SK-N-SH (cell line): ENCODE results near the gene A1CF. TPM values are rescaled to one million over a fixed set of nuclear protein-coding genes. Genes with fewer than 3 reads are reported as not detected.
"Not testable (repeated sequence)": the region's sequence is repeated elsewhere in the genome, so short reads cannot be mapped to it uniquely, and the experiment has no call there.

Experiments used
- CTCF ChIA-PET: fragments of 300-600, 350-600 bp; formaldehyde crosslinking; extraction: SDS; loops from one replicate; lab custom pipeline; 2021; lab: Yijun Ruan, JAX
- POLR2A ChIA-PET: fragments of 350-600 bp; sonication (Branson Sonifier 250); formaldehyde crosslinking; extraction: SDS; loops from one replicate; lab custom pipeline; 2020; ENCODE audit warnings: antibody characterized with exemption, inconsistent platforms; lab: Yijun Ruan, JAX
- DNase-seq: peaks from one replicate; pipeline ENCODE4 v3.0.0; 2012
- H2AFZ ChIP-seq: fragments of 200-600 bp; sonication (generic); 2 replicates; pipeline ENCODE4 v1.8.1; 2016; ENCODE audit warnings: antibody characterized with exemption, mild to moderate bottlenecking, low read depth
- H3F3A ChIP-seq: fragments of 200-600 bp; sonication (generic); replicated peaks from 2 replicates; pipeline ENCODE3; 2016; ENCODE audit warnings: antibody characterized with exemption, mild to moderate bottlenecking; ENCODE audit not compliant: insufficient read depth
- H3K27ac ChIP-seq, 2 experiments: fragments of 200-500 bp in 1 of 2; fragments of 200-600 bp in 1 of 2; sonication (Bioruptor generic) in 1 of 2; sonication (generic), shearing (Covaris generic) in 1 of 2; 2 replicates each; pipeline versions ENCODE4 v1.5.1 to v1.6.1; 2014 to 2016; ENCODE audit warnings: low read depth in 2 of 2, inconsistent platforms in 1 of 2, low read length in 1 of 2, mild to moderate bottlenecking in 1 of 2, mixed read lengths in 1 of 2
- H3K27me3 ChIP-seq: fragments of 200-600 bp; sonication (generic), shearing (Covaris generic); 2 replicates; pipeline ENCODE4 v1.6.1; 2016; ENCODE audit warnings: mixed run types; ENCODE audit not compliant: insufficient read depth
- H3K36me3 ChIP-seq, 2 experiments: fragments of 200-500 bp in 1 of 2; fragments of 200-600 bp in 1 of 2; sonication (Bioruptor generic) in 1 of 2; sonication (generic) in 1 of 2; replicated peaks in 1 of 2; 2 replicates each; pipeline versions ENCODE3 to v1.5.1; 2014 to 2016; ENCODE audit warnings: low read length in 1 of 2, mild to moderate bottlenecking in 1 of 2; ENCODE audit not compliant: insufficient read depth in 2 of 2, control insufficient read depth in 1 of 2
- H3K4me1 ChIP-seq, 2 experiments: fragments of 200-500 bp in 1 of 2; fragments of 200-600 bp in 1 of 2; sonication (Bioruptor generic) in 1 of 2; sonication (generic), shearing (Covaris generic) in 1 of 2; 2 replicates each; pipeline versions ENCODE4 v1.5.1 to v1.6.1; 2014 to 2016; ENCODE audit warnings: low read depth in 1 of 2, low read length in 1 of 2, mixed run types in 1 of 2; ENCODE audit not compliant: insufficient read depth in 2 of 2, control insufficient read depth in 1 of 2
- H3K4me2 ChIP-seq: fragments of 200-600 bp; sonication (generic), shearing (Covaris generic); 2 replicates; pipeline ENCODE4 v1.6.1; 2017; ENCODE audit warnings: mixed run types
- H3K4me3 ChIP-seq, 2 experiments: fragments of 200-500 bp in 1 of 2; fragments of 200-600 bp in 1 of 2; sonication (Bioruptor generic) in 1 of 2; sonication (generic), shearing (Covaris generic) in 1 of 2; 2 replicates each; pipeline versions ENCODE4 v1.5.1 to v1.8.1; 2014 to 2016; ENCODE audit warnings: low read depth in 2 of 2, inconsistent platforms in 1 of 2, low read length in 1 of 2, mild to moderate bottlenecking in 1 of 2, mixed read lengths in 1 of 2, moderate library complexity in 1 of 2
- H3K79me2 ChIP-seq: fragments of 200-600 bp; sonication (generic); 2 replicates; pipeline ENCODE4 v1.8.1; 2017; ENCODE audit warnings: mild to moderate bottlenecking; ENCODE audit not compliant: insufficient read depth
- H3K9ac ChIP-seq: fragments of 200-600 bp; sonication (generic); 2 replicates; pipeline ENCODE4 v1.6.1; 2017; ENCODE audit warnings: mixed run types
- H3K9me2 ChIP-seq: fragments of 200-600 bp; sonication (generic); 2 replicates; pipeline ENCODE4 v1.6.1; 2017; ENCODE audit warnings: mixed run types
- H3K9me3 ChIP-seq: fragments of 200-600 bp; sonication (generic); 2 replicates; pipeline ENCODE4 v1.6.1; 2017; ENCODE audit warnings: mixed run types, mild to moderate bottlenecking, moderate library complexity
- H4K20me1 ChIP-seq: fragments of 200-600 bp; sonication (generic); 2 replicates; pipeline ENCODE4 v1.6.1; 2017; ENCODE audit warnings: mild to moderate bottlenecking, mixed run types; ENCODE audit not compliant: insufficient read depth
- FOSL2 ChIP-seq: IDR thresholded peaks from 2 replicates; pipeline ENCODE4 v1.4.0; 2012; ENCODE audit warnings: low read depth, mild to moderate bottlenecking, moderate library complexity, borderline replicate concordance
- FOXM1 ChIP-seq: IDR thresholded peaks from 2 replicates; pipeline ENCODE4 v1.4.0; 2012; ENCODE audit warnings: low read depth, mild to moderate bottlenecking
- GATA2 ChIP-seq: sonication (generic); formaldehyde crosslinking; IDR thresholded peaks from 2 replicates; pipeline ENCODE4 v1.5.0; 2020; ENCODE audit warnings: mild to moderate bottlenecking, missing genetic modification reagents
- MAX ChIP-seq: IDR thresholded peaks from 2 replicates; pipeline ENCODE4 v1.4.0; 2012; ENCODE audit warnings: low read depth
- MEF2A ChIP-seq: IDR thresholded peaks from 2 replicates; pipeline ENCODE4 v1.4.0; 2012; ENCODE audit warnings: low read depth, borderline replicate concordance
- MXI1 ChIP-seq: IDR thresholded peaks from 2 replicates; pipeline ENCODE4 v1.6.1; 2012; ENCODE audit warnings: mild to moderate bottlenecking, low read depth, low read length, improper control_type of control experiment
- NRF1 ChIP-seq: IDR thresholded peaks from 2 replicates; pipeline ENCODE4 v1.6.1; 2012; ENCODE audit warnings: low read depth, mild to moderate bottlenecking, low read length
- RAD21 ChIP-seq: IDR thresholded peaks from 2 replicates; pipeline ENCODE4 v1.6.1; 2012; ENCODE audit warnings: mild to moderate bottlenecking, low read length
- RFX5 ChIP-seq: IDR thresholded peaks from 2 replicates; pipeline ENCODE4 v1.6.1; 2012; ENCODE audit warnings: mild to moderate bottlenecking, improper control_type of control experiment, low read length
- SIN3A ChIP-seq: IDR thresholded peaks from 2 replicates; pipeline ENCODE4 v1.6.1; 2012; ENCODE audit warnings: low read depth, mild to moderate bottlenecking, low read length, moderate library complexity, borderline replicate concordance
- SMC3 ChIP-seq: IDR thresholded peaks from 2 replicates; pipeline ENCODE4 v1.6.1; 2012; ENCODE audit warnings: low read depth, low read length, improper control_type of control experiment
- TEAD4 ChIP-seq: IDR thresholded peaks from 2 replicates; pipeline ENCODE4 v1.4.0; 2012; ENCODE audit warnings: mild to moderate bottlenecking, borderline replicate concordance; ENCODE audit not compliant: insufficient read depth
- YY1 ChIP-seq: IDR thresholded peaks from 2 replicates; pipeline ENCODE4 v1.4.0; 2012; ENCODE audit warnings: low read depth, mild to moderate bottlenecking
- ZBTB33 ChIP-seq: IDR thresholded peaks from 2 replicates; pipeline ENCODE4 v1.4.0; 2012; ENCODE audit warnings: low read depth, borderline replicate concordance
- WGBS: methylation state at CpG from one replicate; pipeline ENCODE4 v1.1.6; 2017; ENCODE audit warnings: low lambda C conversion rate; 5-methylcytosine and 5-hydroxymethylcytosine counted together
- polyA plus RNA-seq, 3 experiments: library from polyadenylated mRNA; depleted of rRNA; stranded (reverse); fragments of >200 nt; gene quantifications; 2 replicates each; pipeline ENCODE4 v1.2.3, GENCODE V29; 2012
- TF ChIP-seq, protein P1 (sequence below): IDR thresholded peaks from 2 replicates; pipeline ENCODE4; 2012
- TF ChIP-seq, protein P2 (sequence below): IDR thresholded peaks from 2 replicates; pipeline ENCODE4 v1.4.0; 2012; ENCODE audit warnings: low read depth, borderline replicate concordance

Gene A1CF
- polyA plus RNA-seq, 1 of the 3 experiments (the other 2 are of a cell fraction) = not detected

- TF ChIP-seq MAX (no peak), MXI1 (no peak), RAD21 (no peak), ZBTB33 (no peak)
Observed at GRCh38 chr10:50909334-50910014, 24.0 kb upstream of the A1CF start (continued).

DNA sequence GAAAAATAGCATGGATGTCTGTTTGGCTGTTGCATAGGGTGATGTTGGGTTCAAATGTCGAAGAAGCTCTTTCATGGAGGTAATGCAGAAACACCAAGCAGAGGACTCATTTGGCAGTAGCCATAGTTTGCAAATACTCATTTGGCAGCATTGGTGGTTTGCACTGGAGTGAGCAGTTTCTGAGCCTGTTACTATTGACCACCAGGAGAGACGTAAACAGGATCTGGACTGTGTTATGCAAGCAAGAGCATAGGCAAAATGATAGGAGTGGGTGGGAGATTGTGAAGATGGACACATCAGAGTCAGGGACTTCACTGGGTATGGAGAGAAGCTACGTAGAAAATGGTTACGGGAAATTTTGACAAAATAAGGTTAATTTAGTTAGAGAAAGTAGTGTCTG is 22.9 kb upstream of the A1CF start:
- no peak overlapping the region for H3K4me3 ChIP-seq
- H4K20me1 ChIP-seq = no peaks in the 10 kb centered on the region
- TF ChIP-seq YY1 = no peak
- TF ChIP-seq NRF1 = no peak
- no peak for TF ChIP-seq RFX5
- TF ChIP-seq, protein P1, sequence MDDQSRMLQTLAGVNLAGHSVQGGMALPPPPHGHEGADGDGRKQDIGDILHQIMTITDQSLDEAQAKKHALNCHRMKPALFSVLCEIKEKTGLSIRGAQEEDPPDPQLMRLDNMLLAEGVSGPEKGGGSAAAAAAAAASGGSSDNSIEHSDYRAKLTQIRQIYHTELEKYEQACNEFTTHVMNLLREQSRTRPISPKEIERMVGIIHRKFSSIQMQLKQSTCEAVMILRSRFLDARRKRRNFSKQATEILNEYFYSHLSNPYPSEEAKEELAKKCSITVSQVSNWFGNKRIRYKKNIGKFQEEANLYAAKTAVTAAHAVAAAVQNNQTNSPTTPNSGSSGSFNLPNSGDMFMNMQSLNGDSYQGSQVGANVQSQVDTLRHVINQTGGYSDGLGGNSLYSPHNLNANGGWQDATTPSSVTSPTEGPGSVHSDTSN = no peak
- no peak for TF ChIP-seq FOSL2
- no peak for TF ChIP-seq SMC3
- no peak for TF ChIP-seq TEAD4
- TF ChIP-seq RAD21 = no peak
- no peak for TF ChIP-seq SIN3A
- TF ChIP-seq, protein P2, sequence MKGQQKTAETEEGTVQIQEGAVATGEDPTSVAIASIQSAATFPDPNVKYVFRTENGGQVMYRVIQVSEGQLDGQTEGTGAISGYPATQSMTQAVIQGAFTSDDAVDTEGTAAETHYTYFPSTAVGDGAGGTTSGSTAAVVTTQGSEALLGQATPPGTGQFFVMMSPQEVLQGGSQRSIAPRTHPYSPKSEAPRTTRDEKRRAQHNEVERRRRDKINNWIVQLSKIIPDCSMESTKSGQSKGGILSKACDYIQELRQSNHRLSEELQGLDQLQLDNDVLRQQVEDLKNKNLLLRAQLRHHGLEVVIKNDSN = no peak
- no peak for TF ChIP-seq GATA2 (CRISPR knock-in tag)
- no peak for TF ChIP-seq FOXM1
- no peak for TF ChIP-seq MAX
- no peak for TF ChIP-seq MEF2A
- TF ChIP-seq, all 33 proteins: peak for 0
- Histone ChIP-seq H3K4me1 (no peaks in the 10 kb centered on the region), H3K36me3 (no peaks in the 10 kb centered on the region), H3K9ac (no peak overlapping the region), H3K27ac (no peak overlapping the region), H2AFZ (no peak overlapping the region), H3K27me3 (no peaks in the 10 kb centered on the region), H3K9me2 (no peaks in the 10 kb centered on the region), H3K79me2 (no peaks in the 10 kb centered on the region), H3F3A (no peaks in the 10 kb centered on the region), H3K4me2 (no peak overlapping the region), H3K9me3 (no peaks in the 10 kb centered on the region)
- no peak for DNase-seq
- POLR2A ChIA-PET = no interaction called here
- CTCF ChIA-PET = interaction anchor here (0.7 to 1.4 kb wide), 3 partner anchors 9 to 17 kb away, joined by 3 to 4 read pairs (median 3); no protein-coding TSS in a partner anchor
- 55% methylated on average over 4 of the region's 4 CpGs for WGBS

- H3K9ac ChIP-seq, H3K4me2 ChIP-seq, POLR2A ChIA-PET, H2AFZ ChIP-seq, H3K9me3 ChIP-seq, H3K79me2 ChIP-seq, H3K36me3 ChIP-seq, H3K4me1 ChIP-seq, H3K9me2 ChIP-seq, H3F3A ChIP-seq, H3K27me3 ChIP-seq, H3K27ac ChIP-seq, H3K4me3 ChIP-seq, H4K20me1 ChIP-seq, DNase-seq: not testable (repeated sequence)
- CTCF ChIA-PET = interaction anchor here (0.7 kb wide), 1 partner anchor 18 kb away, joined by 4 read pairs; no protein-coding TSS in a partner anchor
- WGBS = 59% methylated on average over 15 of the region's 15 CpGs
Observed at GRCh38 chr10:50905797-50906196, 20.4 kb upstream of the A1CF start.
